Lower leg skin (tissue), 3 donors: ENCODE data around the gene AIMP1.

Experiments used
- POLR2A ChIP-seq, 2 donors: fragments of 450-650 bp; IDR thresholded peaks; one replicate each; pipeline ENCODE4 v1.6.1; 2016 to 2017; ENCODE audit warnings: antibody characterized with exemption in 2 of 2, mild to moderate bottlenecking in 1 of 2, moderate library complexity in 1 of 2
- TF ChIP-seq, protein P1 (sequence below), 3 donors: fragments of 450-650 bp; IDR thresholded peaks; one replicate each; pipeline ENCODE4 v1.5.1; 2016; ENCODE audit warnings: antibody characterized with exemption in 3 of 3, mild to moderate bottlenecking in 3 of 3, moderate library complexity in 2 of 3

DNA sequence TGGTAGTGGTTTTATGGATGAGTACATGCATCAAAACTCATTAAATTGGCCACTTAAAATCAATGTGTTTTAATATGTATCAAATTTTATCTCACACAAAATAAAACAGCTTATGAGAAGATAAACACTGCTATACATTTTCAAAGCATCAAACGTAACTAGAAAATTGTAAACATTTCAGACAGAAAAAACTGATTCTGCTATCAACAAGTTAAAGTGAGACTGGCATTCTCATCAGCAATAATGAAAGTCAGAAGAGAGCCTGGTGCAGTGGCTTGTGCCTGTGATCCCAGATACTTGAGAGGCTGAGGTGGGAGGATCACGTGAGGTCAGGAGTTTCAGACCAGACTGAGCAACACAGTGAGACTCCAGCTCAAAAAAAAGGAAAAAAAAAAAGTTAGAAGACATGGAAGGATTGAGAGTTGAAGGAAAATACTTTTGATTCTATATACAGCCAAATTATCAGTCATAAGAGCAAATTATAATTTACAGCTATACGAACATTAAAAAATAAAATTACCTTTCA is 3.3 kb upstream of the AIMP1 start:
- TF ChIP-seq, protein P1, sequence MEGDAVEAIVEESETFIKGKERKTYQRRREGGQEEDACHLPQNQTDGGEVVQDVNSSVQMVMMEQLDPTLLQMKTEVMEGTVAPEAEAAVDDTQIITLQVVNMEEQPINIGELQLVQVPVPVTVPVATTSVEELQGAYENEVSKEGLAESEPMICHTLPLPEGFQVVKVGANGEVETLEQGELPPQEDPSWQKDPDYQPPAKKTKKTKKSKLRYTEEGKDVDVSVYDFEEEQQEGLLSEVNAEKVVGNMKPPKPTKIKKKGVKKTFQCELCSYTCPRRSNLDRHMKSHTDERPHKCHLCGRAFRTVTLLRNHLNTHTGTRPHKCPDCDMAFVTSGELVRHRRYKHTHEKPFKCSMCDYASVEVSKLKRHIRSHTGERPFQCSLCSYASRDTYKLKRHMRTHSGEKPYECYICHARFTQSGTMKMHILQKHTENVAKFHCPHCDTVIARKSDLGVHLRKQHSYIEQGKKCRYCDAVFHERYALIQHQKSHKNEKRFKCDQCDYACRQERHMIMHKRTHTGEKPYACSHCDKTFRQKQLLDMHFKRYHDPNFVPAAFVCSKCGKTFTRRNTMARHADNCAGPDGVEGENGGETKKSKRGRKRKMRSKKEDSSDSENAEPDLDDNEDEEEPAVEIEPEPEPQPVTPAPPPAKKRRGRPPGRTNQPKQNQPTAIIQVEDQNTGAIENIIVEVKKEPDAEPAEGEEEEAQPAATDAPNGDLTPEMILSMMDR (IDR thresholded peaks at IDR 0.05) = no peak
- TF ChIP-seq POLR2A (IDR thresholded peaks at IDR 0.05) = no peak
